SHP77 (cell line): ENCODE results near the gene CCNH.

ENCODE experiments used
- DNase-seq, 2 experiments: peaks; one replicate each; lab custom pipeline; 2025; lab: John Stamatoyannopoulos, UW

Gene CCNH

GRCh38 chr5:87412630-87413342 is at the start of gene CCNH:
CCNH (minus strand) TSS chr5:87412930; CDS start chr5:87412794, 136 bp downstream.
- DNase-seq, result peak; percentile 98

- no peak for DNase-seq
These were observed 45.0 kb upstream of the CCNH start for GRCh38 chr5:87457706-87458105.

GRCh38 chr5:87453801-87454200 is 41.1 kb upstream of the CCNH start:
- DNase-seq, result no peak

- DNase-seq, result no peak
These were observed 40.1 kb upstream of the CCNH start for GRCh38 chr5:87452837-87453236.

GRCh38 chr5:87442419-87442818 is 29.7 kb upstream of the CCNH start:
- DNase-seq, result no peak

GRCh38 chr5:87438231-87438630 is 25.5 kb upstream of the CCNH start:
- no peak for DNase-seq

GRCh38 chr5:87437724-87438123 is 25.0 kb upstream of the CCNH start:
- no peak for DNase-seq

- no peak for DNase-seq
These were observed 22.5 kb upstream of the CCNH start for GRCh38 chr5:87435144-87435694.

GRCh38 chr5:87434461-87434860 is 21.7 kb upstream of the CCNH start:
- DNase-seq, result no peak

- DNase-seq, result no peak
These were observed 21.2 kb upstream of the CCNH start for GRCh38 chr5:87433945-87434344.

- DNase-seq, result no peak
These were observed 19.7 kb upstream of the CCNH start for GRCh38 chr5:87432460-87432859.

- DNase-seq, result no peak
These were observed 18.2 kb upstream of the CCNH start for GRCh38 chr5:87430863-87431457.

- DNase-seq, result no peak
These were observed 11.0 kb upstream of the CCNH start for GRCh38 chr5:87423755-87424154.

GRCh38 chr5:87421307-87421706 is 8.6 kb upstream of the CCNH start:
- no peak for DNase-seq

- DNase-seq, result no peak
These were observed 5.8 kb upstream of the CCNH start for GRCh38 chr5:87418506-87418905.

- no peak for DNase-seq
These were observed 564 bp upstream of the CCNH start for GRCh38 chr5:87413343-87413645.

GRCh38 chr5:87411973-87412629 is 629 bp downstream of the CCNH start:
- DNase-seq, result peak in 1 of 2 experiments; percentile 12

GRCh38 chr5:87411586-87411972 is 1.2 kb downstream of the CCNH start:
- no peak for DNase-seq

GRCh38 chr5:87410931-87411330 is 1.8 kb downstream of the CCNH start:
- DNase-seq, result no peak

GRCh38 chr5:87408204-87408603 is 4.5 kb downstream of the CCNH start:
- no peak for DNase-seq

GRCh38 chr5:87405472-87406155 is 7.1 kb downstream of the CCNH start:
- DNase-seq, result no peak

GRCh38 chr5:87404359-87404758 is 8.4 kb downstream of the CCNH start:
- DNase-seq, result no peak

GRCh38 chr5:87403899-87404298 is 8.8 kb downstream of the CCNH start:
- no peak for DNase-seq
